ENCODE results near the gene BACH1. TPM values are rescaled to one million over a fixed set of nuclear protein-coding genes. Genes with fewer than 3 reads are reported as not detected.

The BACH1 gene
- total and polyA plus RNA-seq, 10 donors, result 6.7 to 131 (median 89.5) TPM

DNA sequence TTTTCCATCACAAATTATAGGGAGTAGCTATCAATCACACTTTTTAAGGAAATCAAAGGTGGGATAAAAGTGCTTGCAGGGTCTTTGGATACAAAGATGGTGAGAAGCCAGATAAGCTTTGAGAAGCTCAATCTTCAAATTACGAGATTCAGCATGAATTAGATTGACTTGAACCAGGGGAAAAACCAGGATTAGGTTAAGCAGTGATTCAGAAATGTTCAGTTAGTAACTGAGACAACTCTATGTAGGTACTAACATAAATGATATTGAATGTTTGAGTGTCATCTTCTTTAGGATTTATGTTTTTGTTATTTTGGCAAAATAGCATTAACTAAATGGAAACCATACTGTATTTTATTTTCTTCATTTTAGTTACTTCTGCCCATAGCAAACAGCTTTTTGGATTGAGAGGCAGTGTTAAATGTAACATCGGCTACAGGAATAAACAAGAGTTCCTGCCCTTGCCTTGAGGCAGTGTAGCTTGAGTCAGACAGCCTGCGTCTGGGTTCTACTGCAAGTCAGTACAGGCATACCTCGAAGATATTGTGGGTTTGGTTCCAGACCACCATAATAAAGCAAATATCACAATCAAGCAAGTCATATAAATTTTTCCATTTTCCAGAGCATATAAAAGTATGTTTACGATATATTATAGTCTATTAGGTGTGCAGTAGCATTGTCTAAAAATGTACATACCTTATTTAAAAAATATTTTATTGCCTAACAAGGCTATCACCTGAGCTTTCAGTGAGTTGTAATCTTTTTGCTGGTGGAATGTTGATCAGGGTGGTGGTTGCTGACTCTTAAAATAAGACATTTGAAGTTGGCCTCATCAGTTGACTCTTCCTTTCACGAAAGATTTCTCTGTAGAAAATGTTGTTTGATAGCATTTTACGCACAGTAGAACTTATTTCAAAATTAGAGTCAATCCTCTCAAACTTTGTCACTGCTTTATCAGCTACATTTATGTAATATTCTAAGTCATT lies 36.9 kb upstream of the BACH1 start:
- no peak overlapping the region for H3K4me3 ChIP-seq
- no peaks in the 10 kb centered on the region for H3K9me3 ChIP-seq
- H3K27ac ChIP-seq, result no peak overlapping the region
- 88 to 95% (median 92%) methylated on average over 7 of the region's 7 CpGs for WGBS, 5 donors
- no peaks in the 10 kb centered on the region for H3K36me3 ChIP-seq
- no peaks in the 10 kb centered on the region for H3K27me3 ChIP-seq (replicated peaks in 1 of 7)
- DNase-seq, result no peak
- peaks cover 0 to 10% (median 0%) of the 10 kb centered on the region in 6 donors for H3K4me1 ChIP-seq
- TF ChIP-seq POLR2A (IDR thresholded peaks at IDR 0.05), result no peak
- TF ChIP-seq, protein P1, sequence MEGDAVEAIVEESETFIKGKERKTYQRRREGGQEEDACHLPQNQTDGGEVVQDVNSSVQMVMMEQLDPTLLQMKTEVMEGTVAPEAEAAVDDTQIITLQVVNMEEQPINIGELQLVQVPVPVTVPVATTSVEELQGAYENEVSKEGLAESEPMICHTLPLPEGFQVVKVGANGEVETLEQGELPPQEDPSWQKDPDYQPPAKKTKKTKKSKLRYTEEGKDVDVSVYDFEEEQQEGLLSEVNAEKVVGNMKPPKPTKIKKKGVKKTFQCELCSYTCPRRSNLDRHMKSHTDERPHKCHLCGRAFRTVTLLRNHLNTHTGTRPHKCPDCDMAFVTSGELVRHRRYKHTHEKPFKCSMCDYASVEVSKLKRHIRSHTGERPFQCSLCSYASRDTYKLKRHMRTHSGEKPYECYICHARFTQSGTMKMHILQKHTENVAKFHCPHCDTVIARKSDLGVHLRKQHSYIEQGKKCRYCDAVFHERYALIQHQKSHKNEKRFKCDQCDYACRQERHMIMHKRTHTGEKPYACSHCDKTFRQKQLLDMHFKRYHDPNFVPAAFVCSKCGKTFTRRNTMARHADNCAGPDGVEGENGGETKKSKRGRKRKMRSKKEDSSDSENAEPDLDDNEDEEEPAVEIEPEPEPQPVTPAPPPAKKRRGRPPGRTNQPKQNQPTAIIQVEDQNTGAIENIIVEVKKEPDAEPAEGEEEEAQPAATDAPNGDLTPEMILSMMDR (IDR thresholded peaks at IDR 0.05 in 8 of 11, conservative IDR thresholded peaks at IDR 0.05 in 3 of 11), result no peak
- no peak for TF ChIP-seq POLR2AphosphoS5 (IDR thresholded peaks at IDR 0.05)
- intact Hi-C loops (cut with DNase I; ENCODE audit: low total_unique reads), result no loop called here

DNA sequence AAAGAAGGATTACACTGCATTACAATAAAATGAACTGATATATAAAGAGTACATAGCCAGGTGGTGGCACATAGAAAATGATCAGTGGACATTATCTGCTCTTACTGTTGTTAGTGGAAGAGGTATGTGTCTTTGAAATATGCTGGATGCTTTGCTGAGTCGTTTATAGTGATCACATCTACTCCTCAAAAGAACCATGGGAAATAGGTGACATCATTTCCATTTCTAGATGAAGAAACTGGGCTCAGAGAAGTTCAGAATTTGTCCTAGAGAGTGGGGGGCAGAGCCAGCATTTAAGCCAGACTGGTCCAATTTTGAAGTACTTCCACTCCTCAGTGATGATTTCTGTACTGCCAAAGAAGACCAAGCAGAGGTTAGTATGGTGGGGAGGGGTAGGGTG lies 34.0 kb upstream of the BACH1 start:
- intact Hi-C loops (cut with DNase I; ENCODE audit: low total_unique reads), result no loop called here
- H3K36me3 ChIP-seq, result no peaks in the 10 kb centered on the region
- H3K4me1 ChIP-seq, result no peaks in the 10 kb centered on the region
- H3K4me3 ChIP-seq, result no peak overlapping the region
- no peaks in the 10 kb centered on the region for H3K9me3 ChIP-seq
- DNase-seq, result no peak
- H3K27me3 ChIP-seq (replicated peaks in 1 of 7), result no peaks in the 10 kb centered on the region
- TF ChIP-seq POLR2A (IDR thresholded peaks at IDR 0.05), result no peak
- TF ChIP-seq, protein P1 (IDR thresholded peaks at IDR 0.05 in 8 of 11, conservative IDR thresholded peaks at IDR 0.05 in 3 of 11), result no peak
- TF ChIP-seq POLR2AphosphoS5 (IDR thresholded peaks at IDR 0.05), result no peak
- H3K27ac ChIP-seq, result no peak overlapping the region
- WGBS, 5 donors, result 46 to 70% (median 60%) methylated on average over 1 of the region's 1 CpG

DNA sequence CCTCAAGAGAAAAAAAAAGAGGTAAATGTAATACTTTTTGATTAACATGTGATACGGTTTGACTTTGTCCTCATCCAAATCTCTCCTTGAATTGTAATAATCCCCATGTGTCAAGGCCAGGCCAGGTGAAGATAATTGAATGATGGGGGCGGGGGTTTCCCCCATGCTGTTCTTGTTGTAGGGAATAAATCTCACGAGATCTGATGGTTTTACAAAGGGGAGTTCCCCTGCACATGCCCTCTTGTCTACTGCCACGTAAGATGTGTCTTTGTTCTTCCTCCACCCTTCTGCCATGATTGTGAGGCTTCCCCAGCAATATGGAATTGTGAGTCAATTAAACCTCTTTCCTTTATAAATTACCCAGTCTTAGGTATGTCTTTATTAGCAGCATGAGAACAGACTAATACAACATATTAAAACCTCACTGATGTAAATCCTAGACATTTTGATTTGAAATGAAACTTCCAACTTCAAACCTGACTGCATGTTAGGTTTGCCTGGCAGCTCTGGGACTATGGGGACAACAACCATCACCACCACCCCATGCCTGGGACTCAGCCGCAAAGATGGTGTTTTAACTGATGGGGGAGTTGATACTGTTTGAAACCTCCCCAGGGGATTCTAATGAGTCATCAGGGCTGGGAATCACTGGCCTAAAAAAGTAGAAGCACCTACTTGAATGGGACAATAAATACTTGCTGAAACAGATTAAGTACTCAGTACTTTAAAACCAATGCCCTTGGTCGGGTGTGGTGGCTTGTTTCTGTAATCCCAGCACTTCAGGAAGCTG lies 32.8 kb upstream of the BACH1 start:
- intact Hi-C loops (cut with DNase I; ENCODE audit: low total_unique reads), result no loop called here
- WGBS, 5 donors, result 69 to 77% (median 71%) methylated on average over 6 of the region's 6 CpGs
- no peak overlapping the region for H3K4me3 ChIP-seq
- no peaks in the 10 kb centered on the region for H3K4me1 ChIP-seq
- DNase-seq, result no peak
- H3K9me3 ChIP-seq, result no peaks in the 10 kb centered on the region
- H3K27me3 ChIP-seq (replicated peaks in 1 of 7), result no peaks in the 10 kb centered on the region
- no peak overlapping the region for H3K27ac ChIP-seq
- TF ChIP-seq POLR2A (IDR thresholded peaks at IDR 0.05), result no peak
- TF ChIP-seq POLR2AphosphoS5 (IDR thresholded peaks at IDR 0.05), result no peak
- TF ChIP-seq, protein P1 (IDR thresholded peaks at IDR 0.05 in 8 of 11, conservative IDR thresholded peaks at IDR 0.05 in 3 of 11), result no peak
- H3K36me3 ChIP-seq, result no peaks in the 10 kb centered on the region

DNA sequence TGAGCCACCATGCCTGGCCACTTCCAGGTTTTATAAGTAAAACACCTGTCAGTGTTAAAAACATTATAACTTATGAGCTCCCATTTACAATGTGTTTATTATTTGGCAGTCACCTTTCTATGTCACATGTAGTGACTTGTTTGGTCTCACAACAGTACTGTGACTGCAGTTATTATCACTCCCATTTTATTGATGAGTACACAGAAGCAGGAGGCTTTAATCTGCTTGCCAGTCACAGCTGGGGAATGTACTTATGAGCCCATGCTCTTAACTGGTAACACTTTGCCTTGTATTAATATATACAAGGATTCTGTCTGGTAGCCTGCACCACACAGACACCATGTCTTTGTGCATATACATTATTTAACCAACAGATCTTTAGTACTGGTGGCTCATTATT lies 31.1 kb upstream of the BACH1 start:
- Histone ChIP-seq H3K27me3 (replicated peaks in 1 of 7) (no peaks in the 10 kb centered on the region), H3K4me1 (peaks cover 0 to 3% (median 0%) of the 10 kb centered on the region in 6 donors), H3K4me3 (no peak overlapping the region), H3K9me3 (no peaks in the 10 kb centered on the region), H3K36me3 (no peaks in the 10 kb centered on the region), H3K27ac (no peak overlapping the region)
- TF ChIP-seq, protein P1 (IDR thresholded peaks at IDR 0.05 in 8 of 11, conservative IDR thresholded peaks at IDR 0.05 in 3 of 11), result no peak
- intact Hi-C loops (cut with DNase I; ENCODE audit: low total_unique reads), result no loop called here
- no peak for DNase-seq
